OCI-LY7 (cell line): Measurements from ENCODE around the gene TAF12.

Source experiments
- CTCF ChIP-seq: fragments of 200-600 bp; sonication (generic); conservative IDR thresholded peaks from 2 replicates; pipeline ENCODE4 v1.5.1; 2014; ENCODE audit warnings: mild to moderate bottlenecking, antibody characterized with exemption, low read length, moderate library complexity, mixed read lengths
- EZH2phosphoT487 ChIP-seq: fragments of 200-600 bp; sonication (generic); IDR thresholded peaks from 2 replicates; pipeline ENCODE4 v1.6.1; 2018; ENCODE audit warnings: low read depth, borderline replicate concordance, mild to moderate bottlenecking, mixed run types, antibody characterized with exemption, low read length, moderate library complexity, mixed read lengths

GRCh38 chr1:28602536-28603439, 40.1 kb downstream of the TAF12 start:
- peak; percentile 95 for TF ChIP-seq CTCF
- TF ChIP-seq EZH2phosphoT487 = no peak
